GM23338 (cell line): ENCODE measurements around the gene AARS2. TPM values are rescaled to one million over a fixed set of nuclear protein-coding genes. Genes with fewer than 3 reads are reported as not detected.

Source experiments
- ATAC-seq: fragments of 200-7000 bp; cut with Tn5 transposase; 3 replicates; pipeline ENCODE4 v1.9.1; 2020
- DNase-seq: peaks from one replicate; pipeline ENCODE4 v3.0.0-alpha.2; 2015; ENCODE audit warnings: low spot score
- H2AFZ ChIP-seq: fragments of 200-600 bp; sonication (generic); 2 replicates; pipeline ENCODE4 v1.8.0; 2016; ENCODE audit warnings: antibody characterized with exemption, mild to moderate bottlenecking, moderate library complexity
- H3F3A ChIP-seq: fragments of 200-600 bp; sonication (generic); replicated peaks from 2 replicates; pipeline ENCODE4 v1.8.0; 2017; ENCODE audit warnings: antibody characterized with exemption, mixed run types, low read depth
- H3K27ac ChIP-seq: fragments of 200-600 bp; sonication (generic); 2 replicates; pipeline ENCODE4 v1.6.1; 2016; ENCODE audit warnings: low read depth
- H3K27me3 ChIP-seq: fragments of 200-600 bp; sonication (generic); 2 replicates; pipeline ENCODE4 v1.8.0; 2016; ENCODE audit warnings: mild to moderate bottlenecking, mixed run types, moderate library complexity; ENCODE audit not compliant: insufficient read depth
- H3K36me3 ChIP-seq: fragments of 200-600 bp; sonication (generic); 2 replicates; pipeline ENCODE4 v1.8.0; 2016; ENCODE audit warnings: mild to moderate bottlenecking; ENCODE audit not compliant: insufficient read depth
- H3K4me1 ChIP-seq: fragments of 200-600 bp; sonication (generic); 2 replicates; pipeline ENCODE4 v1.8.0; 2016; ENCODE audit warnings: mild to moderate bottlenecking, moderate library complexity; ENCODE audit not compliant: insufficient read depth
- H3K4me2 ChIP-seq: fragments of 200-600 bp; sonication (generic); 2 replicates; pipeline ENCODE4 v1.7.1; 2017; ENCODE audit warnings: mixed run types
- H3K4me3 ChIP-seq: fragments of 200-600 bp; sonication (generic); 2 replicates; pipeline ENCODE4 v1.6.1; 2016; ENCODE audit warnings: mixed run types
- H3K79me2 ChIP-seq: fragments of 200-600 bp; sonication (generic); replicated peaks from 2 replicates; pipeline ENCODE4 v1.8.0; 2017; ENCODE audit warnings: mild to moderate bottlenecking; ENCODE audit not compliant: insufficient read depth
- H3K9me2 ChIP-seq: fragments of 200-600 bp; sonication (generic); 2 replicates; pipeline ENCODE4 v1.8.0; 2017; ENCODE audit not compliant: insufficient read depth
- H4K20me1 ChIP-seq: fragments of 200-600 bp; sonication (generic); replicated peaks from 2 replicates; pipeline ENCODE4 v1.8.0; 2017; ENCODE audit warnings: mild to moderate bottlenecking; ENCODE audit not compliant: insufficient read depth
- H3K27ac Mint-ChIP-seq: 2 replicates; pipeline ENCODE4 v1.8.0; 2020; ENCODE audit warnings: inconsistent platforms, mild to moderate bottlenecking, moderate library complexity, mixed read lengths
- H3K27me3 Mint-ChIP-seq: 3 replicates; pipeline ENCODE4 v1.8.0; 2022; ENCODE audit warnings: low read depth, mild to moderate bottlenecking, moderate library complexity, mixed read lengths, inconsistent platforms; ENCODE audit not compliant: insufficient read depth, poor library complexity
- H3K36me3 Mint-ChIP-seq: 3 replicates; pipeline ENCODE4 v1.8.0; 2021; ENCODE audit warnings: low read depth, mild to moderate bottlenecking, inconsistent platforms, moderate library complexity, mixed read lengths
- H3K4me1 Mint-ChIP-seq: 3 replicates; pipeline ENCODE4 v1.8.0; 2020; ENCODE audit warnings: mild to moderate bottlenecking, inconsistent platforms, mixed read lengths
- H3K4me3 Mint-ChIP-seq: 3 replicates; pipeline ENCODE4 v1.8.0; 2021; ENCODE audit warnings: moderate library complexity, mild to moderate bottlenecking, inconsistent platforms, mixed read lengths
- H3K9me3 Mint-ChIP-seq: 3 replicates; pipeline ENCODE4 v1.8.0; 2020; ENCODE audit warnings: moderate library complexity, mild to moderate bottlenecking, inconsistent platforms, mixed read lengths
- CREB1 ChIP-seq: fragments of 250-450 bp; sonication (Bioruptor Pico); IDR thresholded peaks from 2 replicates; pipeline ENCODE4 v1.5.0; 2020; ENCODE audit warnings: low read depth, mild to moderate bottlenecking, moderate library complexity
- CTCF ChIP-seq, 2 experiments: fragments of 200-600 bp in 1 of 2; sonication (generic) in 1 of 2; conservative IDR thresholded peaks; 2 replicates each; pipeline versions ENCODE4 v1.5.1 to v1.6.1; 2016 to 2017; ENCODE audit warnings: antibody characterized with exemption in 2 of 2, low read depth in 2 of 2, mild to moderate bottlenecking in 2 of 2, moderate library complexity in 1 of 2
- EZH2 ChIP-seq: fragments of 200-600 bp; sonication (generic); IDR thresholded peaks from one replicate; pipeline ENCODE4 v1.8.0; 2017; ENCODE audit warnings: antibody characterized with exemption, mild to moderate bottlenecking, low read depth; ENCODE audit not compliant: unreplicated experiment
- EZH2phosphoT487 ChIP-seq: fragments of 200-600 bp; sonication (generic); IDR thresholded peaks from one replicate; pipeline ENCODE4 v1.8.1; 2018; ENCODE audit warnings: antibody characterized with exemption; ENCODE audit not compliant: unreplicated experiment
- JUNB ChIP-seq: IDR thresholded peaks from one replicate; pipeline ENCODE4 v1.6.1; 2016; ENCODE audit warnings: antibody characterized with exemption; ENCODE audit not compliant: unreplicated experiment
- NANOG ChIP-seq: IDR thresholded peaks from 2 replicates; pipeline ENCODE4 v1.6.1; 2016; ENCODE audit warnings: antibody characterized with exemption, borderline replicate concordance
- POLR2AphosphoS5 ChIP-seq: IDR thresholded peaks from 2 replicates; pipeline ENCODE4 v1.6.1; 2016; ENCODE audit warnings: antibody characterized with exemption, low read depth
- REST ChIP-seq: IDR thresholded peaks from one replicate; pipeline ENCODE4 v1.6.1; 2018; ENCODE audit warnings: antibody characterized with exemption; ENCODE audit not compliant: unreplicated experiment
- STAT1 ChIP-seq: IDR thresholded peaks from one replicate; pipeline ENCODE4 v1.6.1; 2016; ENCODE audit warnings: antibody characterized with exemption; ENCODE audit not compliant: unreplicated experiment
- ZNF114 ChIP-seq: fragments of 250-450 bp; sonication (Bioruptor Pico); IDR thresholded peaks from 2 replicates; pipeline ENCODE4 v1.5.0; 2020; ENCODE audit warnings: mild to moderate bottlenecking, moderate library complexity
- ZNF331 ChIP-seq: fragments of 250-450 bp; sonication (Bioruptor Pico); IDR thresholded peaks from 2 replicates; pipeline ENCODE4 v1.5.0; 2020; ENCODE audit warnings: low read depth, mild to moderate bottlenecking, moderate library complexity
- polyA plus RNA-seq: library from polyadenylated mRNA; unstranded; fragments of >200 nt; fragmentation: Nextera tagmentation; extraction: Ambion mirVana; gene quantifications from 2 replicates; pipeline ENCODE4 v1.2.1, GENCODE V29; 2016
- total RNA-seq: library from RNA; depleted of rRNA; stranded (reverse); fragments of >200 nt; shearing (Covaris generic); gene quantifications from 2 replicates; pipeline ENCODE4 v1.2.3, GENCODE V29; 2014
- TF ChIP-seq, protein P1 (sequence below): IDR thresholded peaks from 2 replicates; pipeline ENCODE4 v1.6.1; 2016; ENCODE audit warnings: antibody characterized with exemption
- TF ChIP-seq, protein P2 (sequence below): fragments of 250-450 bp; sonication (Bioruptor Pico); IDR thresholded peaks from 2 replicates; pipeline ENCODE4 v1.5.0; 2020; ENCODE audit warnings: mild to moderate bottlenecking, moderate library complexity

Gene AARS2
- total and polyA plus RNA-seq, 2 experiments from 2014 or later = 6.5 to 23.2 TPM

- Histone ChIP-seq H3K36me3 (no peaks in the 10 kb centered on the region), H3K4me2 (no peak overlapping the region), H3K27ac (no peak overlapping the region), H4K20me1 (no peaks in the 10 kb centered on the region), H3F3A (no peaks in the 10 kb centered on the region), H3K27me3 (no peaks in the 10 kb centered on the region), H3K9me2 (0 out of 2 replicates have a peak, but pooled peaks cover 8% of the 10 kb centered on the region), H3K79me2 (no peaks in the 10 kb centered on the region), H2AFZ (no peak overlapping the region), H3K4me3 (no peak overlapping the region), H3K4me1 (peaks cover 17% of the 10 kb centered on the region)
- Mint-ChIP-seq H3K27ac (no peak overlapping the region), H3K4me3 (no peak overlapping the region), H3K36me3 (no peaks in the 10 kb centered on the region), H3K27me3 (peaks cover 2% of the 10 kb centered on the region), H3K9me3 (no peaks in the 10 kb centered on the region), H3K4me1 (peaks cover 17% of the 10 kb centered on the region)
- DNase-seq = no peak
- no peak for TF ChIP-seq CTCF (conservative IDR thresholded peaks at IDR 0.05; ENCODE audit: low read depth in 2 of 2)
- TF ChIP-seq JUNB = no peak
- TF ChIP-seq, protein P1, sequence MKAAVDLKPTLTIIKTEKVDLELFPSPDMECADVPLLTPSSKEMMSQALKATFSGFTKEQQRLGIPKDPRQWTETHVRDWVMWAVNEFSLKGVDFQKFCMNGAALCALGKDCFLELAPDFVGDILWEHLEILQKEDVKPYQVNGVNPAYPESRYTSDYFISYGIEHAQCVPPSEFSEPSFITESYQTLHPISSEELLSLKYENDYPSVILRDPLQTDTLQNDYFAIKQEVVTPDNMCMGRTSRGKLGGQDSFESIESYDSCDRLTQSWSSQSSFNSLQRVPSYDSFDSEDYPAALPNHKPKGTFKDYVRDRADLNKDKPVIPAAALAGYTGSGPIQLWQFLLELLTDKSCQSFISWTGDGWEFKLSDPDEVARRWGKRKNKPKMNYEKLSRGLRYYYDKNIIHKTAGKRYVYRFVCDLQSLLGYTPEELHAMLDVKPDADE = no peak
- TF ChIP-seq ZNF114 (CRISPR knock-in tag) = no peak
- no peak for TF ChIP-seq EZH2phosphoT487
- no peak for TF ChIP-seq ZNF331
- TF ChIP-seq POLR2AphosphoS5 = no peak
- no peak for TF ChIP-seq CREB1
- no peak for TF ChIP-seq STAT1
- no peak for TF ChIP-seq NANOG
- no peak for TF ChIP-seq EZH2
- TF ChIP-seq REST = no peak
- TF ChIP-seq, protein P2, sequence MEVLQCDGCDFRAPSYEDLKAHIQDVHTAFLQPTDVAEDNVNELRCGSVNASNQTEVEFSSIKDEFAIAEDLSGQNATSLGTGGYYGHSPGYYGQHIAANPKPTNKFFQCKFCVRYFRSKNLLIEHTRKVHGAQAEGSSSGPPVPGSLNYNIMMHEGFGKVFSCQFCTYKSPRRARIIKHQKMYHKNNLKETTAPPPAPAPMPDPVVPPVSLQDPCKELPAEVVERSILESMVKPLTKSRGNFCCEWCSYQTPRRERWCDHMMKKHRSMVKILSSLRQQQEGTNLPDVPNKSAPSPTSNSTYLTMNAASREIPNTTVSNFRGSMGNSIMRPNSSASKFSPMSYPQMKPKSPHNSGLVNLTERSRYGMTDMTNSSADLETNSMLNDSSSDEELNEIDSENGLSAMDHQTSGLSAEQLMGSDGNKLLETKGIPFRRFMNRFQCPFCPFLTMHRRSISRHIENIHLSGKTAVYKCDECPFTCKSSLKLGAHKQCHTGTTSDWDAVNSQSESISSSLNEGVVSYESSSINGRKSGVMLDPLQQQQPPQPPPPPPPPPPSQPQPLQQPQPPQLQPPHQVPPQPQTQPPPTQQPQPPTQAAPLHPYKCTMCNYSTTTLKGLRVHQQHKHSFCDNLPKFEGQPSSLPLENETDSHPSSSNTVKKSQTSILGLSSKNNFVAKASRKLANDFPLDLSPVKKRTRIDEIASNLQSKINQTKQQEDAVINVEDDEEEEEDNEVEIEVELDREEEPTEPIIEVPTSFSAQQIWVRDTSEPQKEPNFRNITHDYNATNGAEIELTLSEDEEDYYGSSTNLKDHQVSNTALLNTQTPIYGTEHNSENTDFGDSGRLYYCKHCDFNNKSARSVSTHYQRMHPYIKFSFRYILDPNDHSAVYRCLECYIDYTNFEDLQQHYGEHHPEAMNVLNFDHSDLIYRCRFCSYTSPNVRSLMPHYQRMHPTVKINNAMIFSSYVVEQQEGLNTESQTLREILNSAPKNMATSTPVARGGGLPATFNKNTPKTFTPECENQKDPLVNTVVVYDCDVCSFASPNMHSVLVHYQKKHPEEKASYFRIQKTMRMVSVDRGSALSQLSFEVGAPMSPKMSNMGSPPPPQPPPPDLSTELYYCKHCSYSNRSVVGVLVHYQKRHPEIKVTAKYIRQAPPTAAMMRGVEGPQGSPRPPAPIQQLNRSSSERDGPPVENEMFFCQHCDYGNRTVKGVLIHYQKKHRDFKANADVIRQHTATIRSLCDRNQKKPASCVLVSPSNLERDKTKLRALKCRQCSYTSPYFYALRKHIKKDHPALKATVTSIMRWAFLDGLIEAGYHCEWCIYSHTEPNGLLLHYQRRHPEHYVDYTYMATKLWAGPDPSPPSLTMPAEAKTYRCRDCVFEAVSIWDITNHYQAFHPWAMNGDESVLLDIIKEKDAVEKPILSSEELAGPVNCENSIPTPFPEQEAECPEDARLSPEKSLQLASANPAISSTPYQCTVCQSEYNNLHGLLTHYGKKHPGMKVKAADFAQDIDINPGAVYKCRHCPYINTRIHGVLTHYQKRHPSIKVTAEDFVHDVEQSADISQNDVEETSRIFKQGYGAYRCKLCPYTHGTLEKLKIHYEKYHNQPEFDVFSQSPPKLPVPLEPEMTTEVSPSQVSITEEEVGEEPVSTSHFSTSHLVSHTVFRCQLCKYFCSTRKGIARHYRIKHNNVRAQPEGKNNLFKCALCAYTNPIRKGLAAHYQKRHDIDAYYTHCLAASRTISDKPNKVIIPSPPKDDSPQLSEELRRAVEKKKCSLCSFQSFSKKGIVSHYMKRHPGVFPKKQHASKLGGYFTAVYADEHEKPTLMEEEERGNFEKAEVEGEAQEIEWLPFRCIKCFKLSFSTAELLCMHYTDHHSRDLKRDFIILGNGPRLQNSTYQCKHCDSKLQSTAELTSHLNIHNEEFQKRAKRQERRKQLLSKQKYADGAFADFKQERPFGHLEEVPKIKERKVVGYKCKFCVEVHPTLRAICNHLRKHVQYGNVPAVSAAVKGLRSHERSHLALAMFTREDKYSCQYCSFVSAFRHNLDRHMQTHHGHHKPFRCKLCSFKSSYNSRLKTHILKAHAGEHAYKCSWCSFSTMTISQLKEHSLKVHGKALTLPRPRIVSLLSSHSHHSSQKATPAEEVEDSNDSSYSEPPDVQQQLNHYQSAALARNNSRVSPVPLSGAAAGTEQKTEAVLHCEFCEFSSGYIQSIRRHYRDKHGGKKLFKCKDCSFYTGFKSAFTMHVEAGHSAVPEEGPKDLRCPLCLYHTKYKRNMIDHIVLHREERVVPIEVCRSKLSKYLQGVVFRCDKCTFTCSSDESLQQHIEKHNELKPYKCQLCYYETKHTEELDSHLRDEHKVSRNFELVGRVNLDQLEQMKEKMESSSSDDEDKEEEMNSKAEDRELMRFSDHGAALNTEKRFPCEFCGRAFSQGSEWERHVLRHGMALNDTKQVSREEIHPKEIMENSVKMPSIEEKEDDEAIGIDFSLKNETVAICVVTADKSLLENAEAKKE (CRISPR knock-in tag) = no peak
- no peak for ATAC-seq
Observed at GRCh38 chr6:44333942-44334341, 20.8 kb upstream of the AARS2 start.
